Activated CD4-positive, alpha-beta T cell treated with anti-CD3 and anti-CD28 coated beads, Interleukin-10, Interleukin-2, amounts not matched to agents 100 ng/mL and 50 ng/mL, durations not matched to agents 16 hours and 8 hours (primary cell): Measurements from ENCODE around the gene ALPL.

Experiments used
- DNase-seq: peaks from one replicate; pipeline ENCODE4 v3.0.0-alpha.2; 2020

ALPL gene

GRCh38 chr1:21621761-21622436 is 112.7 kb downstream of the ALPL start:
- no peak for DNase-seq

- DNase-seq, result peak; percentile 55
Observed at GRCh38 chr1:21622466-21623315, 113.5 kb downstream of the ALPL start.

DNA sequence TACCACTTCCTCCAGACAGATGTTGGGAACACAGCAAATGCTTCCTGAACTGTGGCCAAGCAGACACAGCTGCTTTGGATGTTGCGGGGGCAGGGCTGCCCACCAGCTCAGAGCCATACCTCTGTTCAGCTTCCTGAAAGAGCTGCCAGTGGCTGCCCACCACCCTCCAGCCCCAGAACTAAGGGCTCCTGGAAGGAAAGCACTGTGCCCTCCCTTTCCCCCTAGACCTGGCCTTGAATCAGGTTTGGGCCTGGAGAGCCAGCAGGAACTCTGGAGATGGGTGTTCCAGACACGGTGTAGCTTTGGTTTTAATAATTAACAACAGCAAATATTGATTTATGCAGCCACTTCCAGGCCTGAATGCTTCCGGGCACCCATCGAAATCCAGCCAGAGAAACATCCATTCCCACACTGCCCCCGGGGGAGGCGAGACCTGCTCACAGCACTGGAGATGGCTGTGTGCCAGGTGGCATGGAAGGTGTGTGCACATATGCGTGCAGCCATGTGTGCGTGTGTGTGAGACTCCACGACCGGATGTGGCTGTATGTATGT is 114.3 kb downstream of the ALPL start:
- DNase-seq, result no peak

DNA sequence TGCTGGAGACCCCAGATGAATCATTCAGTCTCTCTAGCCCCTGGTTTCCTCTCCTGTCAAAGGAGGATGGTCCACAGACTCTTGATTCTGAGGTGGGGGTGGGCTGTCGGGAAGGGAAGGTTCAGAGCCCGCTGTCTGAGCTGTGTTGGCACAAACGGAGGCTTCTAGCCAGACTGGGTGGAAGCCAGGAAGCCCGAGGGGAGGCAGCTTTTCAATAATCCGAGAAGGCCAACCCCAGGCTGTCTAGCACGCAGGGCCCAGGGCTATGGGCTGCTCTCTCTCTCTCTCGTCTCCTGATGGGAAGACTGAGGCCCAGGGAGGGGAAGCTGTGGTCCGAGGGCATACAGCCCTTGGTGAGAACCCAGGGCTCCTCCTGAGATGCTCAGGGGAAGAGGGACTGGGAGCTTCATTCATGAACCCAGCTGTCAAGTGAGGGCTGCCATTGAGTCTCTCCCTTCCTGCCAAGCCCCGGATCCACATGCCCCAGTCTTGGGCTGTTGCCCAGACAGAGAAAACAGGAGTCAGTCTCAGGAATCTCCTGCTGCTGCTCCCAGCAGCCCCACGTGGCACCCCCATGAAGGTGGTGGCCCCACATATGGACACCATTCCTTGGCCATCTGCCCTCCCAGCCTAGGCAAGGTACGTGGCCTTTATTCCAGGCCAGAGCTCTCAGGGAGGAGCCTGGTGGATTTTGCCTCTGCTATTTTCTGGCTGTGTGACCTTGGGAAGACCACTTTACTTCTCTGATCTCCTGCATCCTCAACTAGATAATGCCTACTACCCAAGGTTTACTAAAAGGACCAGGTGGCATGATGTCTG is 115.6 kb downstream of the ALPL start:
- DNase-seq, result no peak

- DNase-seq, result no peak
Observed at GRCh38 chr1:21625390-21626190, 116.4 kb downstream of the ALPL start.

GRCh38 chr1:21626921-21627339 is 117.7 kb downstream of the ALPL start:
- no peak for DNase-seq
